Loucy (cell line): Measurements from ENCODE around the gene CPLANE2.

Experiments
- H2AFZ ChIP-seq: fragments of 200-600 bp; sonication (generic); 2 replicates; pipeline ENCODE4 v1.6.0; 2016; ENCODE audit warnings: antibody characterized with exemption, mild to moderate bottlenecking, low read length, moderate library complexity
- H3F3A ChIP-seq: fragments of 200-600 bp; 2 replicates; pipeline ENCODE4 v1.6.0; 2016; ENCODE audit warnings: antibody characterized with exemption, low read depth, mild to moderate bottlenecking
- H3K27me3 ChIP-seq: fragments of 200-600 bp; sonication (generic); 2 replicates; pipeline ENCODE4 v1.6.1; 2014; ENCODE audit warnings: low read length, mild to moderate bottlenecking; ENCODE audit not compliant: insufficient read depth, poor library complexity, severe bottlenecking
- H3K36me3 ChIP-seq: fragments of 200-600 bp; sonication (generic); 2 replicates; pipeline ENCODE4 v1.6.1; 2016; ENCODE audit warnings: low read length; ENCODE audit not compliant: insufficient read depth
- H3K4me1 ChIP-seq: fragments of 200-600 bp; sonication (generic); 2 replicates; pipeline ENCODE4 v1.5.1; 2014; ENCODE audit warnings: low read length, mild to moderate bottlenecking; ENCODE audit not compliant: insufficient read depth, poor library complexity, severe bottlenecking
- H3K4me2 ChIP-seq: fragments of 200-600 bp; sonication (generic); 2 replicates; pipeline ENCODE4 v1.6.0; 2014; ENCODE audit warnings: antibody characterized with exemption, low read length, low read depth, mild to moderate bottlenecking; ENCODE audit not compliant: poor library complexity, severe bottlenecking
- H3K4me3 ChIP-seq: fragments of 200-600 bp; sonication (generic); 2 replicates; pipeline ENCODE4 v1.5.1; 2014; ENCODE audit warnings: low read length, mild to moderate bottlenecking, mixed read lengths; ENCODE audit not compliant: poor library complexity, severe bottlenecking
- H3K79me2 ChIP-seq: fragments of 200-600 bp; sonication (generic); 2 replicates; pipeline ENCODE4 v1.6.1; 2014; ENCODE audit warnings: low read length; ENCODE audit not compliant: insufficient read depth
- H3K9ac ChIP-seq: fragments of 200-600 bp; sonication (generic); 2 replicates; pipeline ENCODE4 v1.6.0; 2014; ENCODE audit warnings: mild to moderate bottlenecking, low read depth, low read length, moderate library complexity; ENCODE audit not compliant: poor library complexity, severe bottlenecking
- H3K9me2 ChIP-seq: fragments of 200-600 bp; sonication (generic); replicated peaks from 2 replicates; pipeline ENCODE4 v1.6.1; 2016; ENCODE audit warnings: low read depth, low read length, mixed read lengths
- H3K9me3 ChIP-seq: fragments of 200-600 bp; sonication (generic); 2 replicates; pipeline ENCODE4 v1.6.1; 2014; ENCODE audit warnings: mild to moderate bottlenecking, antibody characterized with exemption, low read length, low read depth; ENCODE audit not compliant: insufficient read depth
- H4K20me1 ChIP-seq: fragments of 200-600 bp; sonication (generic); 2 replicates; pipeline ENCODE4 v1.6.0; 2014; ENCODE audit warnings: antibody characterized with exemption, low read length, mild to moderate bottlenecking; ENCODE audit not compliant: insufficient read depth, poor library complexity, severe bottlenecking
- CTCF ChIP-seq: fragments of 200-600 bp; sonication (generic); conservative IDR thresholded peaks from 2 replicates; pipeline ENCODE4 v1.5.1; 2014; ENCODE audit warnings: mild to moderate bottlenecking, antibody characterized with exemption, low read length
- EZH2phosphoT487 ChIP-seq: fragments of 200-600 bp; IDR thresholded peaks from 2 replicates; pipeline ENCODE4 v1.6.1; 2018; ENCODE audit warnings: antibody characterized with exemption, mild to moderate bottlenecking, moderate library complexity, borderline replicate concordance

The CPLANE2 gene

GRCh38 chr1:16244650-16245285 lies 7.8 kb upstream of the CPLANE2 start:
- no peak overlapping the region for H3K4me3 ChIP-seq
- peaks cover 19% of the 10 kb centered on the region for H3K4me1 ChIP-seq
- H4K20me1 ChIP-seq: peaks cover 2% of the 10 kb centered on the region
- no peaks in the 10 kb centered on the region for H3K9me2 ChIP-seq
- no peak overlapping the region for H3K9ac ChIP-seq
- H3K36me3 ChIP-seq: peaks cover 23% of the 10 kb centered on the region; the same call in 1 of the 2 replicates
- no peaks in the 10 kb centered on the region for H3K79me2 ChIP-seq
- H2AFZ ChIP-seq: no peak overlapping the region
- H3K4me2 ChIP-seq: no peak overlapping the region
- H3K9me3 ChIP-seq: no peaks in the 10 kb centered on the region
- H3K27me3 ChIP-seq: no peaks in the 10 kb centered on the region
- H3F3A ChIP-seq: peaks cover 9% of the 10 kb centered on the region
- TF ChIP-seq EZH2phosphoT487: no peak
- TF ChIP-seq CTCF: no peak

- no peak overlapping the region for H3K9ac ChIP-seq
- no peaks in the 10 kb centered on the region for H3K9me3 ChIP-seq
- H3K4me1 ChIP-seq: peaks cover 12% of the 10 kb centered on the region
- peak; percentile 84 for TF ChIP-seq CTCF
- TF ChIP-seq EZH2phosphoT487: no peak
- H3K36me3 ChIP-seq: peaks cover 19% of the 10 kb centered on the region; the same call in 1 of the 2 replicates
- H3K4me2 ChIP-seq: no peak overlapping the region
- no peaks in the 10 kb centered on the region for H3K79me2 ChIP-seq
- H3F3A ChIP-seq: peaks cover 2% of the 10 kb centered on the region
- H3K9me2 ChIP-seq: no peaks in the 10 kb centered on the region
- H3K27me3 ChIP-seq: no peaks in the 10 kb centered on the region
- no peaks in the 10 kb centered on the region for H4K20me1 ChIP-seq
- H2AFZ ChIP-seq: no peak overlapping the region
- no peak overlapping the region for H3K4me3 ChIP-seq
Observed at GRCh38 chr1:16243936-16244649, 7.1 kb upstream of the CPLANE2 start.

- H3K79me2 ChIP-seq: no peaks in the 10 kb centered on the region
- H3K9me2 ChIP-seq: no peaks in the 10 kb centered on the region
- H3F3A ChIP-seq: no peaks in the 10 kb centered on the region; the same call in 1 of the 2 replicates
- no peak overlapping the region for H3K4me2 ChIP-seq
- TF ChIP-seq CTCF (no peak), EZH2phosphoT487 (no peak)
- H3K9ac ChIP-seq: no peak overlapping the region
- no peak overlapping the region for H2AFZ ChIP-seq
- H3K27me3 ChIP-seq: no peaks in the 10 kb centered on the region
- H3K36me3 ChIP-seq: peaks cover 19% of the 10 kb centered on the region; the same call in 1 of the 2 replicates
- no peak overlapping the region for H3K4me3 ChIP-seq
- no peaks in the 10 kb centered on the region for H4K20me1 ChIP-seq
- peaks cover 5% of the 10 kb centered on the region for H3K4me1 ChIP-seq
- H3K9me3 ChIP-seq: no peaks in the 10 kb centered on the region
Observed at GRCh38 chr1:16243215-16243610, 6.2 kb upstream of the CPLANE2 start.
